Activated CD4-positive, alpha-beta T cell treated with anti-CD3 and anti-CD28 coated beads for 1 hour (primary cell): ENCODE results near the gene JHY.
A peak's percentile ranks its signal among the peaks of the same experiment; 100 is the strongest.

ENCODE experiments used
- DNase-seq: peaks from one replicate; pipeline ENCODE4 v3.0.0-alpha.2; 2020

JHY gene

DNA sequence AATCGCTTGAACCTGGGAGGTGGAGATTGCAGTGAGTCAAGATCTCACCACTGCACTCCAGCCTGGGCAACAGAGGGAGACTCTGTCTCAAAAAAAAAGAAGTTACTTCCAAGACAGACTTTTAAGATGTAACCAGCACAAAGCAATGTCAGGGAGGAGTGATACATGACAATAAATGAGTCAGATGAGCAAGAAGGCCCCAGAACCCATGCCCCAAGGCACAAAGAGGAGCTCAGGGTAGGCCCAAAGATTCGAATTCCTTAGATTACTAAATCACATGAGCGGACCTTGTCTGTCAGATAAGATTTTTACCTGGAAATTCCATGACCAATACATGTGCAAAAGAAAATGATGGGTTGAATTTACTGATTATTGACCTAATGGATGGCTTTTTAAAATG lies 10.5 kb upstream of the JHY start:
- no peak for DNase-seq

DNA sequence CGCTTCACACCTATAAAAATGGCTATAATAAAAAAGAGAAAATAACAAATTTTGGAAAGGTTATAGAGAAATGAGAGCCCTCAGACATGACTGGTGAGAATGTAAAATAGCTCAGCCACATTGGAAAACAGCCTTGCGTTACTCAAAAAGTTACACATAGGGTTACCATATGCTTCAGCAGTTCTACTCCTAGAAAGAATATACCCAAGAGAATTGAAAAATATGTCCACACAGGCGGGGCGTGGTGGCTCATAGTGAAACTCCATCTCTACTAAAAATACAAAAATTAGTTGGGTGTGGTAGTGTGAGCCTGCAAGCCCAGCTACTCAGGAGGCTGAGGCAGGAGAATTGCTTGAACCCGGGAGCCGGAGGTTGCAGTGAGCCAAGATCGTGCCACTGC lies 7.6 kb upstream of the JHY start:
- DNase-seq, result no peak

DNA sequence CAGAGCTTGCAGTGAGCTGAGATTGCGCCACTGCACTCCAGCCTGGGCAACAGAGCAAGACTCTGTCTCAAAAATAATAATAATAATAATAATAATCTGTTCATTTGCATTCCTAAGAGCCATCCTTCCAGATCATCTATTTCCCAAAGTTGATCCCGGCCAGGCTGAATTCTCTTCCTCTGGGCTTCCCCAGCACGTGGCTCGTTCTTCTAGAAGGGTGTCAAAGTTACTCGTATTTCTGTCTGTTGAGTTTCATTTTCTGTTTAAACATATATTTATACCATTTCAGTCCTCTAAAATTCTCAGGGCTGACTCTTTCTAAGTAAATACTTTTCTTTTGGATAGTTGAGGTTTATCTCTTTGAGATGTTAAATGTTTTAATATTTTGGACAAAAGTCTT lies 4.8 kb upstream of the JHY start:
- DNase-seq, result no peak

DNA sequence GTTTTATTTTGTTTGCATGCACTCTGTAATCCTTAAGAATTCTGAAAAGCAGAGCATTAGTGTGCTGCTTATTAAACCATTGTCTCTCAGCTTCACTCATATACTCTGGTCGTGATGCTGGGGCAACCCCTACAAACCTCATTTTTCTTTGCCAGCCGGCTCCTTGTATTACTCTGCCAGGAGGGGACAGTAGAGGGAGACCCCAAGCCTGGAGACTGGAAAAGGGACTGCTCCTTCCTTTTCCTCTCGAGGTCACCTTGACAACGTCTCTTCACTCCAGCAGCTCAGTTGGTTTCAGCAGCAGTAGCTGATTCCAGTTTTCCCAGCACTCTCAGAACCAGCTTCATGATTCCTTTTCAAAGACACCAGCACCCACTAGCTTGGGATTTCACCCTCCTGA lies 2.8 kb upstream of the JHY start:
- DNase-seq, result no peak

DNA sequence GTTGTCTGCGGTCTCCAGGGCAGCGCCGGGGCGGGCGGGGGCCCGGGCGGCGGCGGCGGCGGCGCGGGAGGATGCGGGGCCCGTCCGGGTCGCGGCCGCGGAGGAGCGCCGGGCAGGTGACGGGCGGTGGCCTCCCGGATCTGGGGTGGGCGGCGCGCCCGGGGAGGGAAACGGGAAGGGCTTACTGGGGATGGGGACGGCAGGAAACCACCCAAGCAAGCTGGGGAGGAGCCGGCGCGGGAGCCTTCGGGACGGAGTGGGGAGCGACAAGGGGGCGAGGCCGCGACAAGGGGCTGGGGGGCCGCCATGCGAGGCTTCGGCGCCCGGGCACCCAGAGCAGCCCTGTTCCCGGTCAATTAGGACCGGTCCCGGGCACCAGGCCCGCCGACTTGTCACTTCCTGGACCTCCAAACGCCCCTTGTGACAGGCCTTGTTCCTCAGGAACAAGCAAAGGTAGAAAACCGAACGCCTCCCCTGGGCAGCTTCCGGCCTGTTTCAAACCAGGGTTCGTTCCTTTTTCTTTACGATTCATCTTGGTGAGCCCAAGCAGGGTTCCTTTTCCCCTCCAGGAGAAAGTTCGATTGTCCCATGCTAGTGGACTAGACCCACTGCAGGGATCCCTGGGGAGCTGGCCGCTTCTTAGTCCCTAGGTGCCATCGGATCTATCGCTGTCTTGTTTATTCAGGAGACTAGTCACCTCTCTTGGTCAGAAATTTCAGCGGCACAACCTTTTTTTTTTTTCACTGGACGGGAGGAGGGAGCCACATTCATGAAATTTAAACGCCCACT lies 492 bp downstream of the JHY start:
- peak; percentile 31 for DNase-seq

DNA sequence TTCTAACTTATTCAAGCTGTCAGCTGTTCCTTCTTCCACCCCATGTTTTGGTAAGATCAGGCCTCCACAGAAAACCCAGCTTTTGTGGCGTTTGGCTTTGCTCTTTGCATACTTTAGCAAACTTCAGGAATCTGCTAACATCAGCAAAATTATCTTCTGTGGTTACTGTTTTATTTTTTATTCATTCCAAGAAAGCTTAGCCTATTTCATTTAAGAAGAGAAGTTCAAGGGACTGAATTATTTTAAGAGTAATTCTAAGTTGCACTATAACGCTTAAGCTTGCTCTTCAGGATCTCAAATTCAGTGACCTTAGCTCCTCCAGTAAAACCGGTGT lies 1.1 kb downstream of the JHY start:
- DNase-seq, result no peak

DNA sequence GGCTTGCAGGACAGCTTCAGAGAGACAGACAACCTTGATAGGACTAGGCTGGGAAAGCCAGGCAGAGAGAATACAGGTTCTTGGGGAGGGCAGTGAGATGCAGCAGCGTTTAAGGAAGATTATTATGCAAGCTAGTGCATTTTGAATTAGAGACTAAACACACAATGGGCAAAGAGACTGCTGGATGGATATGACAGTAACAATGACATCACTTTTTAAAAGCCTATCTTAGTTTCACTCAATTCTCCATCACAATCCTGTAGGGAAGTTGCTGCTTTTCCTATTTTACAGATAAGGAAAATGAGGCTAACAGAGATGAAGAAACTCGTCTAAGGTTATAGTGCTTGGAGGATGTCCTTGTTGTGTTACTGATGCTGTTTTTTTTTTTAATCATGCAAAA lies 5.6 kb downstream of the JHY start:
- DNase-seq, result no peak

DNA sequence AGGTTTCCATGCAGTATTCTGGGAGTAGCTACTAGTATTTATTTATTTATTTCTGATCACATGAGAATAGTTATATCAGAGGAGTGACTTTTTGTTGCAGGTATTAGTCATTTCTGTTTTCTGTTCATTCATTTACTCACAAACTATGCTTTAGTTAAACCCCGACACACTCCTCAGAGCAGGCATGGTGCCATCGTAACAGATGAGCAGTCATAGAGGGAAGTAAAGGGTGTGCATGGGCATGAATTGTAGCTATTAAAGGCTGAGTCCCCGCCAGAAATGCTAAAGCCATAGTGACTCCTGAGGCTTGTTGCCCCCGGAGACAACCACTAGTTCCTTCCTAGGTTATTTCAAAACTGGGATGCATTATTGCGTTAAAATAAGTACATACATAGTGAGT lies 10.6 kb downstream of the JHY start:
- DNase-seq, result no peak

DNA sequence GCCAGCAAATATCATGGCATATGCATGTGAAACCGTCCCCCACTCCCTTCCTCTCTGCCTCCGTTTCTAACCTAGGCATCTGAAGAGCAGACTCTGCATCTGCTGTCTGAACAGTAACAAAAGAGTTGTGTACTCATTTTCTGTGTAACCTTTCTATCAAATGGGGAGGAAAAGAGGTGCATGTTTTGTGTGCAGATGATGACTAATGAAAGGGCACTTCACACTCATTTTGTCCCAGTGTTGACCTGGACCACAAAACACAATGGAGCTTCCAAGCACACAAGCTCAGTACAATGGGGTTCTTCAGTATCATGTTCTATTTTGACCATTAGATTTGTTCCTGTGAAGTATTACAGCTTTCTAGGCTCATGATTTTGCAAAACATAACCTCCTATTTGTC lies 13.0 kb downstream of the JHY start:
- DNase-seq, result no peak

DNA sequence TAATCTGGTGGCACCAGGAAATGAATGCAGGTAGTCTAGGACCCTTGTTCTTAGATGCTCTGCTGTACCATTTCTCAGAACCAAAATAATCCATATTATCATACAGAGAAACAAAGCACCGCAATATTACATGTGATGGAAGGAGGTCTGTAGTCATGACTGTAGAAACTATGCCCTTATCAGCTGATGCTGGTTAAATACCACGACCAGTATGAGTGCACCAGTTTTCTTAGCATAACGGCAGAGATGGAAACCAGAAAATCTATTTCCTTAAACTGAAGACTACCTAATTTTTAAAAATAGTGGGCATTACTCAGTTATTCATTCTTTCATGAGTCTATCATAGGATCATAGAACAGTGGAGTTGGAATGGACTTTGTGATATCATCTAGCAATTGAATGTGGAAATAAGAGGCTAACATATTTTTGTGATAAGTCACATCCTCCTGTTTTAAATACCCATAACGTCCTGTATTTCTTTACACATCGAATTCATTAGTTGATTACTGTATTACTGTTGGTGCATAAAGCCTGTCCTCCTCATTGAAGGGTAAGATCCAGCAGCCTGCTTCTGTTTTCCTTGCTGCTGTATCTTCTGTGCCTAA lies 15.1 kb downstream of the JHY start:
- DNase-seq, result no peak

DNA sequence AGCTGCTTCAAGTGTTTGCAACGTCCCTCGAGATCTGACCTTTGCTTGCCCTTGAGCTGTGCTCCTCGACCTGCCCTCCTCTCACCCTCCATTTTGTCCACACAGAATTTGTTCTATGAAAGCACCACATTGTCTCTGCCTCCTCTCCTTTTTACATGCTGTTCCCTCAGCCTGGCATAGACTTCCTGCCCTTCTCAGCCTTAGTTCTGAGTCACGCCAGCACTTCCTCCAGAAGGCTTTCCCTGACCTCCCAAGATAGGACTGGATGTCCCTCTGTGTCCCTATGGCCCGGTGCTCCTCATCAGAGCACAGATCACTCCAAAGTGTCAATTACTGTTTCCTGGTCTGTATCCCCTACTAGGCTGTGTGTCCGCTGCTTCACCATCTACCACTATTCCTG lies 16.2 kb downstream of the JHY start:
- DNase-seq, result no peak

DNA sequence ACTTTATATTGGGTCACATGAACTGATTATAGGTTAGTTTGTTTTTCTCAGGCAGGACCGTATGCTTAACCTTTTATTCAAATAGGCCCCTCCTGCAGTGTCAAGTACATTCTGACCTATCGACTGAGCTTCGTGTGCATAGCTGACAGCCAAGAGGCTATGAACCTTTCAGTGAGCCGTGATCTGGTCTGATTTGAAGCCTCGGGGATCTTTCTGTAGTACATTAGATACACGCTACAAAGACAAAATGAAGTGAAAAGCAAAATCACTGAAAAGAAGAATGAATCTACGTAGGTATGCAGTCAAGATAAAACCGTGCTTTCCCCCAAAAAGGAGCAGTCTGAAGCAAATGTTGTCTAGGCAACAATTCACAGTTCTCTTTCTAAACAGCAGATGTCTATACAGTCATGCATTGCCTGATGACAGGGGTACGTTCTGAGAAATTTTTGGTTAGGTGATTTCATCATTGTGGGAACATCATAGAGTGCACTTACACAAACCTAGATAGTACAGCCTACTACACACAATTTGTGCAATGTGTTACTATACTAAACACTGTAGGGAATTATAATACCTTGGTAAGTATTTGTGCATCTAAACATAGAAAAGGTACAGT lies 18.1 kb downstream of the JHY start:
- no peak for DNase-seq

DNA sequence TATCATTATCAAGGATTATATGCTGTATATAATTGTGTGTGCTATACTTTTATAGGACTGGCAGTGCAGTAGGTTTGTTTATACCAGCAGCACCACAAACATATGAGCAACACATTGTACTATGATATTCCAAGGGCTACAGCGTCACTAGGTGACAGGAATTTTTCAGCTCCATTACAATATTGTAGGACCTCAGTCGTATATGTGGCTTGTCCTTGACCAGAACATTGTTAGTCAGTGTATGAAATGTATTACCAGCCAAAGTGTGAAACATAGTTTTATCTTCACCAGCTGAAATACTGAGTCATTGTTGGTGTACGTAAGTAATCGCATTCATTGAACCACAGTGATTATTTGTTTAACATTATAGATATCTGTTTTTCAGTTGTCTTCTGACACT lies 20.4 kb downstream of the JHY start:
- no peak for DNase-seq

DNA sequence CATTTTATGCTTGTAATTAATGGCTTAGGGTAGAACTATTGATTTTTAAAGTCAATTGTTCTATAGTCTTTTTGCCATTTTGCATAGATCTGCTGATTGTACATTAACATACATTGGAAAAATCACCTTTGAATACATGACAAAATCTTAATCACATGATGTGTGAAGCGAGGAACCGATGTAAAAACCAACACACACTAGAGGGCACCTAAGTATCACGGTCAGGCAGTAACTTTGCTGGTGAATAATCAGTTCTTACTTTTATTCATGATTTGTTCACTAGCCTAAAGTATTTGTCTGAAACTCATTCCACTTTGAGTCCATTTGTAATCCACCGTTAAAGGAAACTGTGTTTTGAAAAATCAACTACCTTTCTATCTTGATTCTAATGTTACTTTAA lies 28.2 kb downstream of the JHY start:
- no peak for DNase-seq

DNA sequence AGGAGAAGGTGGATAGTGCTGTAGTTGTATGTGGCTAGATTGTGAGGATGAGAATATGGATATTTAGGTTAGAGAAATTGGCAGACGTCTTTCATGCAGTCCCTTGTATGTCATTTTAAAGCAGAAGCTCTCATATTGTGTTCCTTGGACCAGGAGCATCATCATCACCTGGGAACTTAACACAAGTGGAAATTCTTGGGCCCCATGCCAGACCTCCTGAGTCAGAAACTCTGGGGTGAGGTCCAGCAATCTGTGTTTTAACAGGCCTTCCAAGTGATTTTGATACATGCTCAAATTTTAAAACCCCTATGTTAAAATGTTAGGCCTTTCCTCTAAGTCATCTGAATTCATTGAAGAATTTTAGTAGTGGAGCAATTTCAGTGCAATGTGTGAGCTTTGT lies 34.8 kb downstream of the JHY start:
- no peak for DNase-seq

DNA sequence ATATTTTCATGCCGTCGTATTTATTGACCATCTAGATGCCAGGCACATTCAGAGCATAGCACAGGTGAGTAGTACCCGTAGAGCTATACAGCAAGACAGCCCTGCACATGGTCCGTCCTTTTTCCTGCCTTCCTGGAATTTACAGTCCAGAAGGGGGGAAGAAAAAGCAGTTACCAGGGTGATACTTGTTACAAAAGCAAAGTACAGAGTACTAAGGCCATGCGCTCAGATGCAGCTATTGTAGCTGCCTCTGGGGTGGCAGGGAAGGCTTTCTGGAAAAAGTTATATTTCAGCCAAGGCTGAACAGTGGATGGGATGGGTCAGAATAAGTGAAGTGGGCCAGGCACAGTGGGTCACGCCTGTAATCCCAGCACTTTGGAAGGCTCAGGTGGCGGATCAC lies 36.2 kb downstream of the JHY start:
- DNase-seq, result no peak

DNA sequence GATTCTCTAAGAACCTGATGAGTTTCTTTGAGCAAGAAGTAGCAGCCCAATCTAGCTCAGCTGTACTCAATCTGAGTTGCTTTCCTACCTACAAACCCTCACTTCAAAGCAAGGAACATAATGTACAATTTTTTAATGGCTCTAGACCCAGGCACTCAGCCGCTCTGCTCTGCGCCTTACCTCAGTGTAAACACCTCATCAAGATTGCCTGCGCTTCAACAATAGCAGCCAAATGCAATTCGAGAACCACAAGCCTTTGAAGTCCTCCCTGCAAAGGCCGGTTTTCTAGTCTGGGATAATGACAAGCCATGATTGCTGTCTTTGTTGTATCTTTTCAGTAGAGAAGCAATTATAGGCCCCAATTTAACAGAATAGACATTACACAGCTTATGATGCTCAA lies 38.0 kb downstream of the JHY start:
- no peak for DNase-seq

DNA sequence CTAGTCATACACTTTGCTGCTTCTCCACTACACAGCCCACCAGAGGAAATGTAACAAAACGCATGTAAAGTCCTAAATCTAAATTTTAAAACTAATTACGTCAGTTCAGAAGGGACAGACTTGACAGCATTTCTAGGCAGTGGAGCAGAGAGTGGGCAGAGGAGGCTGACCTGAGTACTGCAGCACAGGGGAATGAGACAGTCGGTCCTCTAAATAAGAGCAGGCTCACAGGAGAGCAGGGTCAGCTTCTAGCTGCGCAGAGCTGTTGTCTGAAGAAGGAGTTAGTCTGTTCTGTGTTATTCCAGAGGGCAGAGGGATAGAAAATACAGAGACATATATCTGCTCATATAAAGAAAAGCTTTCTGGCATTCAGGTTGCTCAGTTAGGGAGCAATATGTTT lies 40.3 kb downstream of the JHY start:
- DNase-seq, result no peak

DNA sequence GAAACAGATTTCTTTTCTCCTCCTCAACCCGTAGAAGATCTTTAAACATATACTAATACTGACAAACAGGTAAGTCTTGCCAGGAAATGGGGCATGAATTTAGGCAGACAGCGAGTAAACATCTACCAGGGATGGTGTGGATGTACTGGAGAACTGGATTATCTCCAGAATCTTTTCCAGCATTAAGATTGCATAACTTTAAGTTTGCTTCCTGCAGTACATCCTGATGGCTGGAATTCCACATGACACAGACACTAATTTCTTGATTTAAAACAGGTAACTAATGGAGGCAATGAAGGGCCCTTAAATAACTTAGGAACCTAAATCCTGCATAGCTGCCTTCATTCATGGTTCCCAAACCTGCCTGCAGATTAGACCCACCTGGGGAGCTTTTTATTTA lies 40.7 kb downstream of the JHY start:
- DNase-seq, result no peak

DNA sequence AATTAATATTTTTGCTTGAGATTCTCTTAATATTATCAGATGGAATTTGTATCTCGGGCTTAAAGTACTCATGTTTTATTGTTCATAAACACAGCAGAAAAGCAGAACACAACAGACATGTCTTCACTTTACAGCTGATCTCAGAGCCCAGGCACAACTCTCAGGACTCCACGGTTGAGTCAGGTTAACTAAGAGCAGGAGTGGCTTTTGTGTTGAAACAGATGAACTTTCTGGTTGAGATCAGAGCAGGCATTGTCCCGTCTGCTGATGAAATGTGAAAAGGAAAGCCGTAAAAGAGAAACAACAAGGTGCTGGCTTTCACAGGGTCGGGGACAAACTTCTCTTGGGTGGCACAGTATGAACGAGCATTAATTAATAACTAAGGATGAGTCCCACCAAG lies 49.0 kb downstream of the JHY start:
- no peak for DNase-seq

DNA sequence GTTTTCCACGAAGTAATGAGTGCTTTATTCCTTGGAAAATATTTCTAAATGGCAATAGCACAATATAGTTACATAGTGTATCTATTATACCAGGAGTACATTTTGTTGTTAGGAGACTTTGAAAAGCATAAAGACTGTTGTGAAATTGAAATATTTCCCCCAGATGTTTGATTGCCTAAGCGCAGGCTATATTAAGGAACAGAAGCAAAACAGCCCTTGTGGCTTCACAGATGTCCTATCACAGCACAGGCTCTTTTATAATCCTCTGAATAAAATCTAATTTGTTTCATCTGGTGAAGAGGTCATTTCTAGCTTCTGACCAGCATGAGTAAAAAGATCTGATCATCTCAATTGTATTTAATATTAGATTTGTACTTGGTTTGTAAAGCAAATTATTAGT lies 50.9 kb downstream of the JHY start:
- no peak for DNase-seq

DNA sequence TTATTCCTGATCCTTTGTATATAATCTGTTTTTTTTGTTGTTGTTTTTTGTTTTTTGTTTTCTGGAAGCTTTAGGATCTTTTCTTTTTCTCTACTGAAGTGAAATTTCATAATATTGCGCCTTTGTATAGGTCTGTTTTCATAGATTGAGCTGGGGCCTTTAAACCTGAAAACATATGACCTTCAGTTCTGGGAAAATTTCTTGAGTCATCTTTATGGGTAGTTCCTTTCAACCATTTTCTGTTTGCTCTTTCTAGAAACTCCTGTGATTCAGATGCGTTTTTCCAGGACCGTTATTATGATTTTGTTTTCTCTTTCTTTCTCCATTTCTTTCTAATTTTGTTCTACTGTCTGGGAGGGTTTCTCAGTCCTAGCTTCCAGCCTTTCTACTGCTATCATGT lies 55.4 kb downstream of the JHY start:
- no peak for DNase-seq

DNA sequence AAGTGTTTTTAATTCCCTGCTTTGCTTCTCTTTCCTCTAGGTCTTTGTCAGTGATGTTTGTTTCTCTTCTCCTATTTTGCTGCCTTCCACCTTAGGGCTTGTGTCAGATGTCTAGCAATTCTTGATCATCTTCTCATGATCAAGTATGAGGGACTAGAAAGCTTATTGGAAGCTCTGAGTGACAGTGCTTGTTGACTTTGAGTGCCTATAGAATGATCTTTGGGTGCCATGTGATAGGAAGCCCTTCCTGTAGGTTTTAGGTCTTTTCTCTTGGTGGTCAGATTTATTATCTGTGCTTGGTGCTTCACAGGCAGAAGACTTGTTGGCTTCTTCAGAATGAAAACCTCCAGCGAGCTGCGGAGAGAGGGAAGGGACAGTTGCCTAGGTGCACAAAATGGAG lies 56.0 kb downstream of the JHY start:
- no peak for DNase-seq

DNA sequence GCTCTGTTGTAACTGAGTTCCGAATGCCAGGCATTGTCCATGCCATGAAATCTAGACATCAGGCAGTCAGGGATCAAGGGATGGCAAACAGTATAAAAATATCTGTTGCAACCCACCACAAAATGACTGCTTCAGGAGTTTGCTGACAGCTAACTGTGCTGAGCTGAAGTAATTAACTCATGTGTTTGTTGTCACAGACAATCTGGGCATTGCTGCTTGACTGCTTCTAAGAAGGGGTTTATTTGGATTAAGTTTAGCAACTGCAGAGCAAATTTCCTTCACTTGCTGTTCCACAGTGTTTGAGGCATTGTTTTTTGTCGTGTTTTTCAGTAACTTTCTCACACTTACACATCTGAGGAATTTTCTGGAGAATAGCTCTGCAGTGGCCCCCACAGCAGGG lies 68.7 kb downstream of the JHY start:
- no peak for DNase-seq

DNA sequence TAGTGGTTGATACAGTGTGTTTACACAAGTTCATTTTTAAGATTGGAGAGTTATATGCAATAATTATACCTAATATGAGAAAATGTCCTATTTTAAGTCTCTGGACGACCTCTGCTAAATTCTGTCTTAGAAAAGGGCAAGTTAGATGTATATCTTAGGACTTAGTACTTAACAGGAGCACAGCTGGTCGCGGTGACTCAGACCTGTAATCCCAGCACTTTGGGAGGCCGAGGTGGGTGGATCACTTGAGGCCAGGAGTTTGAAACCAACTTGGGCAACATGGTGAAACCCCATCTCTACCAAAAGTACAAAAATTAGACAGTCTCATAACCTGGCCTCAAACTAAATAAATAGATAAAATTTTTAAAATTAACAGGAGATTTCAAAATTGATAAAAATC lies 71.9 kb downstream of the JHY start:
- no peak for DNase-seq
